ENCODE results near the gene LRP1B. TPM values are rescaled to one million over a fixed set of nuclear protein-coding genes. Genes with fewer than 3 reads are reported as not detected.

LRP1B gene
- total RNA-seq, 1 donor from 2014 or later: 0.12 TPM

DNA sequence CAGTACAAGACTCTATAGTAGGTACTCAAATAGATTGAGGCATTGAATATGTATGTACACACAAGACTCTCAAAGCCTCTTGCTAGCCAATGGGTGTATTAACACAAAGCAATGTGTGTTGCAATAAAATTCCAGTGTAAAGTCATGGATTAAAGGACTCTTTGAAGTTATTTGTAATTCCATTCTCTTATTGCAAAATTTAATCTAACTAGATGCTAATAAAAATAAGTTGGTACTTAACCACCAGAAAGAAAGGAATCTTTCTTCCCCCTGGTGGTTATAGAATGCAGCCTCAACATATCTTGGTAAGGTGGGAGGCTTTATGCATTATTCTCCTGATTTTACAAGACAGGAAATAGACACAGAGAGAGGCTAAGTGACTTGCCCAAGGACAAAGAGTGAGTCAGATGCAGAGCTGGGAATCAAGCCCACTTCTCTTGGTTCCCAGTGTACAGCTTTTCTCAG is 18.0 kb downstream of the LRP1B start:
- TF ChIP-seq, protein P1, sequence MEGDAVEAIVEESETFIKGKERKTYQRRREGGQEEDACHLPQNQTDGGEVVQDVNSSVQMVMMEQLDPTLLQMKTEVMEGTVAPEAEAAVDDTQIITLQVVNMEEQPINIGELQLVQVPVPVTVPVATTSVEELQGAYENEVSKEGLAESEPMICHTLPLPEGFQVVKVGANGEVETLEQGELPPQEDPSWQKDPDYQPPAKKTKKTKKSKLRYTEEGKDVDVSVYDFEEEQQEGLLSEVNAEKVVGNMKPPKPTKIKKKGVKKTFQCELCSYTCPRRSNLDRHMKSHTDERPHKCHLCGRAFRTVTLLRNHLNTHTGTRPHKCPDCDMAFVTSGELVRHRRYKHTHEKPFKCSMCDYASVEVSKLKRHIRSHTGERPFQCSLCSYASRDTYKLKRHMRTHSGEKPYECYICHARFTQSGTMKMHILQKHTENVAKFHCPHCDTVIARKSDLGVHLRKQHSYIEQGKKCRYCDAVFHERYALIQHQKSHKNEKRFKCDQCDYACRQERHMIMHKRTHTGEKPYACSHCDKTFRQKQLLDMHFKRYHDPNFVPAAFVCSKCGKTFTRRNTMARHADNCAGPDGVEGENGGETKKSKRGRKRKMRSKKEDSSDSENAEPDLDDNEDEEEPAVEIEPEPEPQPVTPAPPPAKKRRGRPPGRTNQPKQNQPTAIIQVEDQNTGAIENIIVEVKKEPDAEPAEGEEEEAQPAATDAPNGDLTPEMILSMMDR (conservative IDR thresholded peaks at IDR 0.05; ENCODE audit: low read depth, low read length): peak; percentile 42
- no peak overlapping the region for H3K4me3 ChIP-seq (ENCODE audit: low read depth, low read length)
- DNase-seq (ENCODE audit: low read depth): no peak

DNA sequence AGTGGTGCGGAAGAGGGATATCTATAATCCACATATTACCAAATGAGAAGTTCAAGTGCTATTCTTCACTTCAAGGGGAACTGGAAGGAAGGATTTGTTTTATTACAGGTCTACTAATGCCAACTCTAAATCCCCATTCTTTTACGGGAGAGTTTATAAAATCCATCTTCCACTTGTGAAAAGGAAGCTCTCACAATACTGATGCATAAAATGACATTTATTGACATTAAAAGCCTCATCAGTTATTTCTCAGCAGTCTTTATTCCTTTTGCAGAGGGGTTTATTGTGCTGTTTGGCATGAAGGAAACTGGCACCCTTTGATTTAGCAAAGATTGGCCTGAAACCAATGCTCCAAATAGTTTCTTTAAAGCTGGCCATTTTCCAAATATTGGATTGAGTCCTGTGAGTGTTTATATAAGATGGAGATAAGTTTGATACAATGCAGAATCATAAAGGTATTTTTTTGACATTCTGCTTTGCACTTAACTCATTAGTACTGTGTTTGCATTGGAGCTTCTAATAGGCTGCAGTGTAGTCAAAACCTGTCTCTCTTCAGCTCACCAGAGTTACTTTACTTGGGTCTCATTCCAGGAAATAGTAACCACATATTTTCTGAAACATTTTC is 26.6 kb downstream of the LRP1B start:
- DNase-seq (ENCODE audit: low read depth): no peak
- no peak overlapping the region for H3K4me3 ChIP-seq (ENCODE audit: low read depth, low read length)

DNA sequence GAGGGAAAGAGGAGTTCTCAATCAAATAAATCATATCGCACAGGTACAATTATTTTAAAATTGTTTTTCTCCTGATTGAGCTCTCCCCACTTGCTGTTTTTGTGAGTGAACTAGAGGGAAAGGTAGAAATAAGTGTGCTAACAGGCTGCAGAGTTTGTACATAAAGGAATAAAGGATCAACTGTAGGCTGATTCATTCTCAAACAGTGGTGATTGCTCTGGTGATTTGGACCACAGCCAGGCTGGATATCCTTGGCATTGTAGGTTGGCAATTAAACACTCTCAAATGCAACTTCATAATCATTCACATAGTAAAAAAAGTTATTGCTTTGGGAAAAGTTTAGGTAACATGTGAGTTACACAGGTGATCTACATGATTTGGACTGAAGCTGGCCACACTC is 29.8 kb downstream of the LRP1B start:
- H3K4me3 ChIP-seq (ENCODE audit: low read depth, low read length): no peak overlapping the region
- peak; percentile 7 for DNase-seq (ENCODE audit: low read depth)
- TF ChIP-seq, protein P1 (conservative IDR thresholded peaks at IDR 0.05; ENCODE audit: low read depth, low read length): no peak

More for the DNA sequence above, 26.6 kb downstream of the LRP1B start:
- TF ChIP-seq, protein P1 (conservative IDR thresholded peaks at IDR 0.05; ENCODE audit: low read depth, low read length): no peak

DNA sequence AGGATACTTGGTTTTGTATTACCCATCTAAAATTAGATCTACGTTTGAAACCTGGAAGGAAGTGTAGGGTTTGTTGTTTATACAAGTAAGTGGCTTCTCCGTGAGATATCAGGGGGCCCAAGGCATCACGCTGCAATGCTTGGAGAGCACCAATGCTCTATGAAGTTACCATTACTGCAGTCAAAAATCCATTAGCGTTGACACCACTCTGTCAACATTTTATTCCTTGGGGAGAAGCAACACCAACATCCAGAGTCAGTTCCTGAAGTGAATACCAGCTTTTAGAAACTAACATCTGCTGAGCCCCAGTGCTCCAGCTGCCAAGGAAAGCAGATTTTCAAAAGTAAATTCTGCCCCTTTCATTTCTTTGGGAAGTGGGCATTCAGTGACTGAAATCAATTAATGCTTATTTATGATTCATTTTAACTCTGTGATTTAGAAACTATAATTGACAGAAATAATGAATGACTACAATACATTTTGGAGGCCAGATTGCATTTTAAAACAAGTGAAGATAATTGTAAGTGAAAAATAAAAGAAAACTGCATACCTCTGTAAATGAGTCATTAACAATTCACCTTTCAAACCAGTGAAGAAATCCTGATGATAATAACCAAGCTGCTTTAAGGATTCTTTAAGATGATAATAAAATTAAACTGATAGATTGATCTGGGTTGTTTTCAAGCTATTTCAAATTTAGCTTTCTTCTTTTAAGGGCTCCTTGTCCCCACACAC is 30.5 kb downstream of the LRP1B start:
- no peak overlapping the region for H3K4me3 ChIP-seq (ENCODE audit: low read depth, low read length)
- no peak for DNase-seq (ENCODE audit: low read depth)
- TF ChIP-seq, protein P1 (conservative IDR thresholded peaks at IDR 0.05; ENCODE audit: low read depth, low read length): no peak

DNA sequence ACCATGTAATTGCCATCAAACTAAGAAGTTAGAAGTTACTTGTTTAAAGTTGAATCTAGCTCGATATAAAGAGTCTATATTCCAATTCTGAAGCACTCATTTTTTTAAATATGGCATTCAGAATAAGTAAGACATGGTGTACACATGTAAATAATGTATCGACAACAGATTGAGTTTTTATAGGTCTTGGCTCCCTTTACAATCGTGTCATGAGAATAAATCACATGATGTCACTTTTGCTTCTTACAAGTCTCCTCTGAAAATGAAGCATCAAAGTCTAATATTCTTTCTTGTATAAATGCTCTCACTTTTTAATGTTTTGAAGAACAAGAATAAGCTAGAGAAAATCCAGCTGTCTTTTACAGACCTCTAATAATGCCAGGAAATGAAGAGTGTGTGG is 33.1 kb downstream of the LRP1B start:
- H3K4me3 ChIP-seq (ENCODE audit: low read depth, low read length): no peak overlapping the region
- TF ChIP-seq, protein P1 (conservative IDR thresholded peaks at IDR 0.05; ENCODE audit: low read depth, low read length): no peak
- no peak for DNase-seq (ENCODE audit: low read depth)

DNA sequence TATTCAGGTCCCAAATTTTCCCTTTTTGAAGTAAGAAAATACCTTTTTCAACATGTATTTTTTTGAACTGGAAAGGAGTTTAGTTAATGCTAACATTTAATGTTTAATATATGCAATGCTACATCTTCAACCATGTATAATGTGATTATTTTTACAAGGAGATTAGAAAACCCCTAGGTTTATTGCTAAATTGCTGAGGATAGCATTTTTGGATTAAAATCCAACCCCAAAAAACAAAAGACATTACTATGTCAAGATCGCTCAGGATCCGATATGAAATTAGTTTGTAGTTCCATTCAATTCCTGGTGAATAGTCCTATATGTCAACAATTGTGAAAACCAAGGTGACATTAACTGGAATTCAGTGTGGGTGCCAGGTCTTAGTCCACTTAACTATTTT is 35.2 kb downstream of the LRP1B start:
- DNase-seq (ENCODE audit: low read depth): no peak
- TF ChIP-seq, protein P1 (conservative IDR thresholded peaks at IDR 0.05; ENCODE audit: low read depth, low read length): no peak
- no peak overlapping the region for H3K4me3 ChIP-seq (ENCODE audit: low read depth, low read length)

All from epithelial cell of proximal tubule (primary cell).